Neural cell (in vitro differentiated cells): ENCODE data around the gene STMP1. TPM values are rescaled to one million over a fixed set of nuclear protein-coding genes. Genes with fewer than 3 reads are reported as not detected.
"Not testable (repeated sequence)": the region's sequence is repeated elsewhere in the genome, so short reads cannot be mapped to it uniquely, and the experiment has no call there.

Experiments
- H2AFZ ChIP-seq: fragments of 200-600, 300-800 bp; sonication (generic), shearing (Covaris generic); 2 replicates; pipeline ENCODE4 v1.6.0; 2014; ENCODE audit warnings: low read depth, mild to moderate bottlenecking, antibody characterized with exemption, low read length, moderate library complexity
- H3F3A ChIP-seq: fragments of 200-600 bp; shearing (Covaris generic); 2 replicates; pipeline ENCODE4 v1.6.1; 2016; ENCODE audit warnings: mild to moderate bottlenecking, moderate library complexity, mixed read lengths, antibody characterized with exemption, low read length; ENCODE audit not compliant: insufficient read depth, poor library complexity, severe bottlenecking
- H3K27ac ChIP-seq: fragments of 200-600, 300-800 bp; sonication (generic), shearing (Covaris generic); 2 replicates; pipeline ENCODE4 v1.5.1; 2014; ENCODE audit warnings: mild to moderate bottlenecking, low read length, moderate library complexity
- H3K27me3 ChIP-seq: fragments of 300-800, 200-600 bp; sonication (generic), shearing (Covaris generic); 2 replicates; pipeline ENCODE4 v1.6.0; 2014; ENCODE audit warnings: mild to moderate bottlenecking, low read depth, low read length, moderate library complexity; ENCODE audit not compliant: insufficient read depth
- H3K36me3 ChIP-seq: fragments of 300-800, 200-600 bp; sonication (generic), shearing (Covaris generic); 2 replicates; pipeline ENCODE4 v1.5.1; 2014; ENCODE audit warnings: mild to moderate bottlenecking, antibody characterized with exemption, low read length, moderate library complexity; ENCODE audit not compliant: insufficient read depth
- H3K4me2 ChIP-seq: fragments of 300-800, 200-600 bp; sonication (generic), shearing (Covaris generic); 2 replicates; pipeline ENCODE4 v1.6.0; 2014; ENCODE audit warnings: mild to moderate bottlenecking, low read length
- H3K4me3 ChIP-seq: fragments of 300-800, 200-600 bp; sonication (generic), shearing (Covaris generic); 2 replicates; pipeline ENCODE4 v1.5.1; 2014; ENCODE audit warnings: mild to moderate bottlenecking, low read length, moderate library complexity
- H3K79me2 ChIP-seq: fragments of 200-600 bp; shearing (Covaris generic); replicated peaks from 2 replicates; pipeline ENCODE4 v1.6.0; 2014; ENCODE audit warnings: mild to moderate bottlenecking, low read length, moderate library complexity; ENCODE audit not compliant: insufficient read depth
- H3K9ac ChIP-seq: fragments of 300-800, 200-600 bp; sonication (generic), shearing (Covaris generic); 2 replicates; pipeline ENCODE4 v1.6.1; 2016; ENCODE audit warnings: mild to moderate bottlenecking, low read length, mixed read lengths
- H3K9me2 ChIP-seq: fragments of 200-600 bp; shearing (Covaris generic); 2 replicates; pipeline ENCODE4 v1.6.1; 2016; ENCODE audit warnings: mild to moderate bottlenecking, low read length, mixed read lengths; ENCODE audit not compliant: insufficient read depth
- H3K9me3 ChIP-seq: fragments of 200-600, 300-800 bp; sonication (generic), shearing (Covaris generic); 2 replicates; pipeline ENCODE4 v1.6.1; 2016; ENCODE audit warnings: mild to moderate bottlenecking, mixed run types, low read length, moderate library complexity, mixed read lengths
- H4K20me1 ChIP-seq: fragments of 200-600 bp; shearing (Covaris generic); 2 replicates; pipeline ENCODE4 v1.6.1; 2016; ENCODE audit warnings: mild to moderate bottlenecking, mixed run types; ENCODE audit not compliant: insufficient read depth
- EP300 ChIP-seq: fragments of 450-650 bp; conservative IDR thresholded peaks from 2 replicates; pipeline ENCODE4 v1.6.1; 2014; ENCODE audit warnings: antibody characterized with exemption, mild to moderate bottlenecking, moderate library complexity; ENCODE audit not compliant: poor library complexity, severe bottlenecking
- EZH2 ChIP-seq: fragments of 200-600, 300-800 bp; shearing (Covaris generic), sonication (generic); IDR thresholded peaks from 2 replicates; pipeline ENCODE4 v1.6.1; 2014; ENCODE audit warnings: antibody characterized with exemption, low read length, borderline replicate concordance, mild to moderate bottlenecking; ENCODE audit not compliant: insufficient read depth, poor library complexity, severe bottlenecking
- MXI1 ChIP-seq: fragments of 450-650 bp; conservative IDR thresholded peaks from 2 replicates; pipeline ENCODE4 v1.6.1; 2014; ENCODE audit warnings: antibody characterized with exemption, mild to moderate bottlenecking; ENCODE audit not compliant: poor library complexity, severe bottlenecking
- POLR2AphosphoS5 ChIP-seq: IDR thresholded peaks from 2 replicates; pipeline ENCODE4 v1.6.1; 2012
- RAD21 ChIP-seq: fragments of 450-650 bp; conservative IDR thresholded peaks from 2 replicates; pipeline ENCODE4 v1.6.1; 2014; ENCODE audit warnings: antibody characterized with exemption, mild to moderate bottlenecking, moderate library complexity
- SMC3 ChIP-seq: fragments of 450-650 bp; conservative IDR thresholded peaks from 2 replicates; pipeline ENCODE4 v1.6.1; 2014; ENCODE audit warnings: antibody characterized with exemption, mild to moderate bottlenecking, moderate library complexity; ENCODE audit not compliant: poor library complexity
- TAF1 ChIP-seq: IDR thresholded peaks from 2 replicates; pipeline ENCODE4 v1.6.1; 2012; ENCODE audit warnings: low read depth
- polyA plus RNA-seq: library from polyadenylated mRNA; depleted of rRNA; stranded (reverse); fragments of >200 nt; gene quantifications from 2 replicates; pipeline ENCODE4 v1.2.3, GENCODE V29; 2014
- TF ChIP-seq, protein P1 (sequence below): fragments of 450-650 bp; IDR thresholded peaks from 2 replicates; pipeline ENCODE4 v1.5.1; 2014; ENCODE audit warnings: antibody characterized with exemption, mild to moderate bottlenecking, moderate library complexity; ENCODE audit not compliant: poor library complexity, severe bottlenecking
- TF ChIP-seq, protein P2 (sequence below): IDR thresholded peaks from 2 replicates; pipeline ENCODE4 v1.6.1; 2012; ENCODE audit warnings: borderline replicate concordance

STMP1 gene
- polyA plus RNA-seq, 1 donor from 2014 or later: 81.6 TPM

- Histone ChIP-seq H3K9me3 (no peaks in the 10 kb centered on the region), H3F3A (no peaks in the 10 kb centered on the region), H3K27ac (no peak overlapping the region), H3K4me3 (no peak overlapping the region), H3K27me3 (no peaks in the 10 kb centered on the region), H4K20me1 (no peaks in the 10 kb centered on the region), H3K9ac (no peak overlapping the region), H3K79me2 (no peaks in the 10 kb centered on the region), H3K9me2 (no peaks in the 10 kb centered on the region), H3K36me3 (no peaks in the 10 kb centered on the region), H3K4me2 (no peak overlapping the region), H2AFZ (no peak overlapping the region)
- TF ChIP-seq, protein P1, sequence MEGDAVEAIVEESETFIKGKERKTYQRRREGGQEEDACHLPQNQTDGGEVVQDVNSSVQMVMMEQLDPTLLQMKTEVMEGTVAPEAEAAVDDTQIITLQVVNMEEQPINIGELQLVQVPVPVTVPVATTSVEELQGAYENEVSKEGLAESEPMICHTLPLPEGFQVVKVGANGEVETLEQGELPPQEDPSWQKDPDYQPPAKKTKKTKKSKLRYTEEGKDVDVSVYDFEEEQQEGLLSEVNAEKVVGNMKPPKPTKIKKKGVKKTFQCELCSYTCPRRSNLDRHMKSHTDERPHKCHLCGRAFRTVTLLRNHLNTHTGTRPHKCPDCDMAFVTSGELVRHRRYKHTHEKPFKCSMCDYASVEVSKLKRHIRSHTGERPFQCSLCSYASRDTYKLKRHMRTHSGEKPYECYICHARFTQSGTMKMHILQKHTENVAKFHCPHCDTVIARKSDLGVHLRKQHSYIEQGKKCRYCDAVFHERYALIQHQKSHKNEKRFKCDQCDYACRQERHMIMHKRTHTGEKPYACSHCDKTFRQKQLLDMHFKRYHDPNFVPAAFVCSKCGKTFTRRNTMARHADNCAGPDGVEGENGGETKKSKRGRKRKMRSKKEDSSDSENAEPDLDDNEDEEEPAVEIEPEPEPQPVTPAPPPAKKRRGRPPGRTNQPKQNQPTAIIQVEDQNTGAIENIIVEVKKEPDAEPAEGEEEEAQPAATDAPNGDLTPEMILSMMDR: no peak
- no peak for TF ChIP-seq TAF1
- TF ChIP-seq SMC3: no peak
- TF ChIP-seq MXI1: no peak
- TF ChIP-seq EZH2: no peak
- TF ChIP-seq, protein P2, sequence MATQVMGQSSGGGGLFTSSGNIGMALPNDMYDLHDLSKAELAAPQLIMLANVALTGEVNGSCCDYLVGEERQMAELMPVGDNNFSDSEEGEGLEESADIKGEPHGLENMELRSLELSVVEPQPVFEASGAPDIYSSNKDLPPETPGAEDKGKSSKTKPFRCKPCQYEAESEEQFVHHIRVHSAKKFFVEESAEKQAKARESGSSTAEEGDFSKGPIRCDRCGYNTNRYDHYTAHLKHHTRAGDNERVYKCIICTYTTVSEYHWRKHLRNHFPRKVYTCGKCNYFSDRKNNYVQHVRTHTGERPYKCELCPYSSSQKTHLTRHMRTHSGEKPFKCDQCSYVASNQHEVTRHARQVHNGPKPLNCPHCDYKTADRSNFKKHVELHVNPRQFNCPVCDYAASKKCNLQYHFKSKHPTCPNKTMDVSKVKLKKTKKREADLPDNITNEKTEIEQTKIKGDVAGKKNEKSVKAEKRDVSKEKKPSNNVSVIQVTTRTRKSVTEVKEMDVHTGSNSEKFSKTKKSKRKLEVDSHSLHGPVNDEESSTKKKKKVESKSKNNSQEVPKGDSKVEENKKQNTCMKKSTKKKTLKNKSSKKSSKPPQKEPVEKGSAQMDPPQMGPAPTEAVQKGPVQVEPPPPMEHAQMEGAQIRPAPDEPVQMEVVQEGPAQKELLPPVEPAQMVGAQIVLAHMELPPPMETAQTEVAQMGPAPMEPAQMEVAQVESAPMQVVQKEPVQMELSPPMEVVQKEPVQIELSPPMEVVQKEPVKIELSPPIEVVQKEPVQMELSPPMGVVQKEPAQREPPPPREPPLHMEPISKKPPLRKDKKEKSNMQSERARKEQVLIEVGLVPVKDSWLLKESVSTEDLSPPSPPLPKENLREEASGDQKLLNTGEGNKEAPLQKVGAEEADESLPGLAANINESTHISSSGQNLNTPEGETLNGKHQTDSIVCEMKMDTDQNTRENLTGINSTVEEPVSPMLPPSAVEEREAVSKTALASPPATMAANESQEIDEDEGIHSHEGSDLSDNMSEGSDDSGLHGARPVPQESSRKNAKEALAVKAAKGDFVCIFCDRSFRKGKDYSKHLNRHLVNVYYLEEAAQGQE: no peak
- TF ChIP-seq POLR2AphosphoS5: no peak
These were observed 29.7 kb downstream of the STMP1 start for GRCh38 chr7:135692055-135692454.

DNA sequence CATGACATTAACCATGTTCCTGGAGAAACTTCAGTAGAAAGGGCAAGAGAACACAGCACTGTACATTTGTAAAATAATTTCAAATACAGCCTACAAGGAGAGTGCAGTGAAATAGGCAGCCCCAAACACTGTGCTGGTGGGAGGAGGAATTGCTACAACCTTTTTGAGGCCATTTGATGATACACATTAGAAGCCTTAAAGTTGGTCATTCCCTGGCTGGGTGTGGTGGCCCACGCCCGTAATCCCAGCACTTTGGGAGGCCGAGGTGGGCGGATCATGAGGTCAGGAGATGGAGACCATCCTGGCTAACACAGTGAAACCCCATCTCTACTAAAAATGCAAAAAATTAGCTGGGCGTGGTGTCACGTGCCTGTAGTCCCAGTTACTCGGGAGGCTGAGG, 30.3 kb downstream of the STMP1 start:
- H3K4me2 ChIP-seq, H3K27ac ChIP-seq, H3K9me2 ChIP-seq, H3K9me3 ChIP-seq, H3K4me3 ChIP-seq, H3K9ac ChIP-seq, H2AFZ ChIP-seq, H3K79me2 ChIP-seq, H3K36me3 ChIP-seq, H3F3A ChIP-seq, H4K20me1 ChIP-seq, H3K27me3 ChIP-seq: not testable (repeated sequence)

DNA sequence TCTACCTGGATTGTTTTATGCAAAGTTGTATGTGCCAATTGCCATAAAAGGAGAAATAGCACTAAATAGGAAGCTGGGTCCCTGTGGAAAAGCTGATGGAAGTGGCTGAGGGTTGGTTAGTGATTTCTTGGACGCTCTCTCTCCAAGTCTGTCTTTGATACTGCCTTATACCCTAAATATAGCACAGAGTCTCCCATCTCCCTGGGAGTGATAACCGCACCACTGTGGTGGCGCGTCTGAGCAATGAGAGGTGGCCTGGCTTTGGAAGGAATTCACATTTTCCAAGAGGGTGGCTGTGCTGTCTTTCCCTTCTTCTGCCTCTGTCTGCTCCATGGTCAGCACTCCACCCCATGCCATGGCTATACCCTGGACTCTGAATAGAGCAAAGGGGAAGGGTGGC, 31.2 kb downstream of the STMP1 start:
- no peak overlapping the region for H2AFZ ChIP-seq
- no peak overlapping the region for H3K4me3 ChIP-seq
- TF ChIP-seq POLR2AphosphoS5 (no peak), EP300 (no peak), SMC3 (no peak), RAD21 (no peak), TAF1 (no peak), EZH2 (no peak), MXI1 (no peak)
- TF ChIP-seq, protein P1: no peak
- TF ChIP-seq, protein P2: no peak
- H3K4me2 ChIP-seq: no peak overlapping the region
- no peak overlapping the region for H3K27ac ChIP-seq
- H3K36me3 ChIP-seq: no peaks in the 10 kb centered on the region
- no peaks in the 10 kb centered on the region for H3K27me3 ChIP-seq
- no peak overlapping the region for H3K9ac ChIP-seq
- H4K20me1 ChIP-seq: no peaks in the 10 kb centered on the region
- no peaks in the 10 kb centered on the region for H3F3A ChIP-seq
- no peaks in the 10 kb centered on the region for H3K79me2 ChIP-seq
- H3K9me3 ChIP-seq: no peaks in the 10 kb centered on the region
- H3K9me2 ChIP-seq: no peaks in the 10 kb centered on the region
